HG03039 (cell line): ENCODE results near the gene TWIST2.

Experiments
- ATAC-seq: cut with Tn5 transposase; IDR thresholded peaks from one replicate; pipeline ENCODE4 v1.9.1; 2021; ENCODE audit warnings: mild to moderate bottlenecking, moderate library complexity; ENCODE audit not compliant: unreplicated experiment

Gene TWIST2

GRCh38 chr2:238872026-238872425 is 24.1 kb downstream of the TWIST2 start:
- no peak for ATAC-seq

- ATAC-seq, result no peak
Measured at GRCh38 chr2:238872628-238873380, 24.9 kb downstream of the TWIST2 start.

- ATAC-seq, result no peak
Measured at GRCh38 chr2:238873381-238873801, 25.5 kb downstream of the TWIST2 start.

- no peak for ATAC-seq
Measured at GRCh38 chr2:238873841-238874240, 26.0 kb downstream of the TWIST2 start.

- no peak for ATAC-seq
Measured at GRCh38 chr2:238874330-238875050, 26.6 kb downstream of the TWIST2 start.

- ATAC-seq, result no peak
Measured at GRCh38 chr2:238875101-238875470, 27.2 kb downstream of the TWIST2 start.

GRCh38 chr2:238875471-238876231 is 27.8 kb downstream of the TWIST2 start:
- no peak for ATAC-seq

- ATAC-seq, result no peak
Measured at GRCh38 chr2:238876232-238876630, 28.3 kb downstream of the TWIST2 start.

GRCh38 chr2:238878051-238878735 is 30.3 kb downstream of the TWIST2 start:
- no peak for ATAC-seq

GRCh38 chr2:238879043-238879442 is 31.2 kb downstream of the TWIST2 start:
- ATAC-seq, result no peak

- no peak for ATAC-seq
Measured at GRCh38 chr2:238879621-238880377, 31.9 kb downstream of the TWIST2 start.

- no peak for ATAC-seq
Measured at GRCh38 chr2:238881353-238882081, 33.6 kb downstream of the TWIST2 start.

- no peak for ATAC-seq
Measured at GRCh38 chr2:238882082-238882755, 34.3 kb downstream of the TWIST2 start.

- ATAC-seq, result no peak
Measured at GRCh38 chr2:238883421-238883901, 35.6 kb downstream of the TWIST2 start.

GRCh38 chr2:238884122-238884811 is 36.4 kb downstream of the TWIST2 start:
- no peak for ATAC-seq

- no peak for ATAC-seq
Measured at GRCh38 chr2:238884812-238885408, 37.0 kb downstream of the TWIST2 start.

GRCh38 chr2:238886453-238887094 is 38.7 kb downstream of the TWIST2 start:
- ATAC-seq, result no peak
